ENCODE results near the gene PCDHGC5. TPM values are rescaled to one million over a fixed set of nuclear protein-coding genes. Genes with fewer than 3 reads are reported as not detected.

Gene PCDHGC5
- total RNA-seq, 4 donors from 2014 or later: 0.16 to 1.5 (median 0.36) TPM; not detected in 1

GRCh38 chr5:141478321-141478945 is 10.4 kb upstream of the PCDHGC5 start:
- Histone ChIP-seq H3K4me1 (peaks cover 55 to 72% of the 10 kb centered on the region in 2 donors), H3K9me3 (no peaks in the 10 kb centered on the region), H3K27ac (no peak overlapping the region), H3K27me3 (no peaks in the 10 kb centered on the region), H3K36me3 (no peaks in the 10 kb centered on the region), H3K4me3 (peak overlapping the region; percentile 16 to 83 (median 75))
- in situ Hi-C loops (cut with MboI; ENCODE audit: low sequenced_read_pairs in 4 of 4): loop anchor here in 2 of 4 donors (5.0 kb wide), 4 partner anchors 44 to 84 kb away; partner anchors contain the start of gene PCDHGA11 (in 1 of the 2)
- TF ChIP-seq, protein P1, sequence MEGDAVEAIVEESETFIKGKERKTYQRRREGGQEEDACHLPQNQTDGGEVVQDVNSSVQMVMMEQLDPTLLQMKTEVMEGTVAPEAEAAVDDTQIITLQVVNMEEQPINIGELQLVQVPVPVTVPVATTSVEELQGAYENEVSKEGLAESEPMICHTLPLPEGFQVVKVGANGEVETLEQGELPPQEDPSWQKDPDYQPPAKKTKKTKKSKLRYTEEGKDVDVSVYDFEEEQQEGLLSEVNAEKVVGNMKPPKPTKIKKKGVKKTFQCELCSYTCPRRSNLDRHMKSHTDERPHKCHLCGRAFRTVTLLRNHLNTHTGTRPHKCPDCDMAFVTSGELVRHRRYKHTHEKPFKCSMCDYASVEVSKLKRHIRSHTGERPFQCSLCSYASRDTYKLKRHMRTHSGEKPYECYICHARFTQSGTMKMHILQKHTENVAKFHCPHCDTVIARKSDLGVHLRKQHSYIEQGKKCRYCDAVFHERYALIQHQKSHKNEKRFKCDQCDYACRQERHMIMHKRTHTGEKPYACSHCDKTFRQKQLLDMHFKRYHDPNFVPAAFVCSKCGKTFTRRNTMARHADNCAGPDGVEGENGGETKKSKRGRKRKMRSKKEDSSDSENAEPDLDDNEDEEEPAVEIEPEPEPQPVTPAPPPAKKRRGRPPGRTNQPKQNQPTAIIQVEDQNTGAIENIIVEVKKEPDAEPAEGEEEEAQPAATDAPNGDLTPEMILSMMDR (IDR thresholded peaks at IDR 0.05 in 4 of 5, conservative IDR thresholded peaks at IDR 0.05 in 1 of 5): peak in 1 of 5 experiments; percentile 16
- no peak for TF ChIP-seq POLR2A (IDR thresholded peaks at IDR 0.05)
- intact Hi-C loops (cut with DNase I; ENCODE audit: low total_unique reads): no loop called here
- ATAC-seq (no peak), DNase-seq (no peak)

DNA sequence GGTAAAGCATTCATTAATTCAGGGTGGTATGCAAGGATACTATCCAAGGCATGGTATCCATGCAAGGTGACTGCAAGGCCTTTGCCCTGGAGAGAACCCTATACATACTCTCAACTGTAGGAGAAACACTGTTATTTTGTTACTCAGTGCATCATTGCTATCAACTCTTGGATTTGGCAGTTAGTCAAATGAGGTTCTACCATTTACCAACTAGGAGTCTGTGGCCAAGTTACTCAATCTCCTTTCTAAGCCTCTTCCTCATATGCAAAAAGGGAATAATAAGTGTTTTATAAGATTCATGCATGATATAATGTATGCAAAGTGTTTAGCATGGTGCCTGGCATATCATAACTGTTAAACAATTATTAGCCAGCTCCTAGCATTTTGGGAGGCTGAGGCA is 9.1 kb upstream of the PCDHGC5 start:
- TF ChIP-seq POLR2A (IDR thresholded peaks at IDR 0.05): no peak
- TF ChIP-seq, protein P1 (IDR thresholded peaks at IDR 0.05 in 4 of 5, conservative IDR thresholded peaks at IDR 0.05 in 1 of 5): no peak
- peaks cover 65 to 85% of the 10 kb centered on the region in 2 donors for H3K4me1 ChIP-seq
- H3K4me3 ChIP-seq: no peak overlapping the region
- intact Hi-C loops (cut with DNase I; ENCODE audit: low total_unique reads): no loop called here
- DNase-seq (no peak), ATAC-seq (no peak)
- H3K36me3 ChIP-seq: no peaks in the 10 kb centered on the region
- no peaks in the 10 kb centered on the region for H3K27me3 ChIP-seq
- no peaks in the 10 kb centered on the region for H3K9me3 ChIP-seq
- H3K27ac ChIP-seq: no peak overlapping the region
- in situ Hi-C loops (cut with MboI; ENCODE audit: low sequenced_read_pairs in 4 of 4): loop anchor here in 2 of 4 donors (5.0 kb wide), 4 partner anchors 43 to 83 kb away; partner anchors contain the start of gene PCDHGA11 (in 1 of the 2)

DNA sequence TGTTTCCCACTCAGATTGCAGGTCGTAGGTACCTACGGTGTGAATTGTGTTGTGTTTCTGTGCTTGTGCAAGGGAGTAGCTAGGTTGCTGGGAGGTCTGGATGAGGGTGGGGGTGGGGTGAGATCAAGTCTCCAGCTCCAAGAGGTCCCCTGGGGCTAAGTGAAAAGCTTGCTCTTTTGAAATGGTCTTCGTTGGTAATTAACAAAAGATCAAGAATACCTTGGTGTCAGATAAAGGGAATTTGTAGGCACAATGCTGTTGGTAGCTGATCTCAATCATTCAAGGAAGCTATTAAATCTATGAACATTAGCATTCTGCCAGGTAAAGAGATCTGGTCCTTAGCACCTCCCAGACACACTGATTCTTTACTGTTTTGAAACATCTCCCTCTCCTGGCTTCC is 5.0 kb upstream of the PCDHGC5 start:
- TF ChIP-seq, protein P1 (IDR thresholded peaks at IDR 0.05 in 4 of 5, conservative IDR thresholded peaks at IDR 0.05 in 1 of 5): no peak
- TF ChIP-seq POLR2A (IDR thresholded peaks at IDR 0.05): no peak
- in situ Hi-C loops (cut with MboI; ENCODE audit: low sequenced_read_pairs in 4 of 4) (no loop called here), intact Hi-C loops (cut with DNase I; ENCODE audit: low total_unique reads) (no loop called here)
- DNase-seq (no peak), ATAC-seq (no peak)
- H3K4me3 ChIP-seq: no peak overlapping the region
- H3K27me3 ChIP-seq: no peaks in the 10 kb centered on the region
- peaks cover 39 to 65% of the 10 kb centered on the region in 2 donors for H3K4me1 ChIP-seq
- H3K9me3 ChIP-seq: no peaks in the 10 kb centered on the region
- H3K36me3 ChIP-seq: no peaks in the 10 kb centered on the region
- H3K27ac ChIP-seq: no peak overlapping the region

- intact Hi-C loops (cut with DNase I; ENCODE audit: low total_unique reads): no loop called here
- no peaks in the 10 kb centered on the region for H3K27me3 ChIP-seq
- no peak for ATAC-seq
- H3K27ac ChIP-seq: no peak overlapping the region
- TF ChIP-seq POLR2A (IDR thresholded peaks at IDR 0.05): no peak
- TF ChIP-seq, protein P1 (IDR thresholded peaks at IDR 0.05 in 4 of 5, conservative IDR thresholded peaks at IDR 0.05 in 1 of 5): no peak
- in situ Hi-C loops (cut with MboI; ENCODE audit: low sequenced_read_pairs in 4 of 4): no loop called here
- no peaks in the 10 kb centered on the region for H3K9me3 ChIP-seq
- no peaks in the 10 kb centered on the region for H3K36me3 ChIP-seq
- H3K4me3 ChIP-seq: peak overlapping the region; percentile 40 to 59 (median 46)
- peaks cover 35 to 61% of the 10 kb centered on the region in 2 donors for H3K4me1 ChIP-seq
- no peak for DNase-seq
Measured at GRCh38 chr5:141484310-141484640, 4.6 kb upstream of the PCDHGC5 start.

All from gastrocnemius medialis (tissue), 4 donors.